GM18909 (cell line): ENCODE measurements around the gene FREM2.

Experiments
- ATAC-seq: cut with Tn5 transposase; IDR thresholded peaks from one replicate; pipeline ENCODE4 v1.9.1; 2021; ENCODE audit warnings: mild to moderate bottlenecking; ENCODE audit not compliant: unreplicated experiment, poor library complexity

Gene FREM2

DNA sequence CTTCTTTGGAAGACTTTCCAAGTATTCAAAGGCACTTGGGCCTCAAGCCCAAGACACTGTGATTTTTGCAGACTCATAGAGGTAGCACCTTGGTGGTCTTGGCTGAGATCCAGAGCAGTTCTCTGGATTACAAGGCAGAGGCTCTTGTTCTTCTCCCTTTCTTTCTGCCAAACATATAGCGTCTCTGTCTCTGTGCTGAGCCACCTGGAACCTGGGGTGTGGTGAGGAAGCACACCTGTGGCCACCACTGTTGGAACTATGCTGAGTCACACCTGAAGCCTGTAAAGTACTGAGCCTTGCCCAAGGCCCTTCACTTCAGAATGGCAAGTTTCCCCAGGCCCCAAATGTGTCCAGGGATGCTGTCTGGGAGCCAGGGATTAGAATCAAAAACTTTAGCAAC, 127.5 kb downstream of the FREM2 start:
- ATAC-seq, result no peak

DNA sequence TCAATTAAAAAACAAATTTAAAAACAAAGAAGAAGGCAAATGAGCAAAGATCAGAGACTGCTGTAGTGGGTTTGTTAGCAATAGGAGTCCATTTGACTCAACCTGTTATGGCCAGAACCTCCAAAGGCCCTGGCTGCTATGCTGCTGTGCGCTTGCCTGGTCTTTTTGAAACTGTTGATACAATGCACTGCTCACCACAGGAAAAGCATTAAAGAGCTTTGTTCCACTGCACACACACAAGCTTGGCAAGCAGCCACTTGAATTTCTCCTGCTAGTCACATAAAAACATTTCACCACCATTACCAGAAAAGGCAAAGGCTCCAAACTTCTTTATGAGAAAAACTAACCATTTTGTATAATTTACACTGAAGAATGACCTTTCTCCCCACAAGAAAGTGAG, 132.2 kb downstream of the FREM2 start:
- ATAC-seq, result no peak

DNA sequence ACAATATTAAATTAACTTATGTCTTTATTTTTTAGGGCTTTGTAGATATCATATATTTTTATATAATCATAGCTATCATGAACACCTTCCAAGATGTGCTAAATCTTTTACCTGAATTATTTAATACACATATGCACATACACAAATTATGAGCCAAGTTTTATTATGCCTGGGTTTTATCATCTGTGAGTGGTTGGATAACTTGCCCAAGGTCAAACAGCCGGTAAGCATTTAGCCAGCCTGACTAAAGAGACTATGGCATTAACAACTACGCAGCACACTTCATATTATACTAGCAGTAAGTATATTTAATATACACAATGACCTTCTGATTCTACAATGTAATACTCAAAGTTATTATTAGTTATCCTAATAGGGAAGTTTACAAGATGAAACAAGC, 132.7 kb downstream of the FREM2 start:
- no peak for ATAC-seq

DNA sequence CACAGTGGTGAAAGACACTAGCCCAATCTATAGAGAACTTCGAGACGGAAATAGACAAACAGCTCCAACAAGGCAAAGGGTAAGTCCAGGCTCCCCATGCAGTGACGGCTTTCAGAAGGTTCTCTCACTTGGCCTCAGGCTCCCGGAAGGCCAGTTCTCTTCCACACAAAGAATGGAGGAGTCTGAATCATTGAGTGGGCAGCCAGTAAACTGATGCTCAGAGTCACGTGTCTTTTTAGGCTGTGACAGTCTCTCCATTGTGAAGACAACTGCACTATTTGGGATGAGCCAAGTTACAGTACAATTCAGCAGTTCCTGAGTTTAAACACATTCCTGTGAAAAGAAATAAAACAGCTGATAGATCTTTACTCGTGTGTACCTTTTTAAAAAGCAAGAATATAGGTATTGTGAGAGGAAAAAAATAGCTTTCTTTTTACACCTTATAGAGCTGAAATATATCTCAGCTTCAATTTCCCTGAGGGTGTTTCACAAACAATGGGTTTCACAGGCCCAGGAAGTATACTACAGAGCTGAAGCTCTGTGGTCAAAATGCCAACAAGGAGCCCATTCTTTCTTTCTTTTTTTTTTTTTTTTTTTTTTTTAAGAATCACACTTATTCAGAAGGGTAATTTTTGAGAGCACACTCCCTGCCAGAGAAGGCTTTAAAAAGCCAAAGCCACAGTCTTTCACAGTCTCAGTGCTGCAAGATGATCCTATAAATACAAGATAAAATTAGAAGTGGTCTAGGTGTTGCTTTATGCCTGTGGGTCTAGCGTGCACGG, 135.1 kb downstream of the FREM2 start:
- ATAC-seq, result no peak

DNA sequence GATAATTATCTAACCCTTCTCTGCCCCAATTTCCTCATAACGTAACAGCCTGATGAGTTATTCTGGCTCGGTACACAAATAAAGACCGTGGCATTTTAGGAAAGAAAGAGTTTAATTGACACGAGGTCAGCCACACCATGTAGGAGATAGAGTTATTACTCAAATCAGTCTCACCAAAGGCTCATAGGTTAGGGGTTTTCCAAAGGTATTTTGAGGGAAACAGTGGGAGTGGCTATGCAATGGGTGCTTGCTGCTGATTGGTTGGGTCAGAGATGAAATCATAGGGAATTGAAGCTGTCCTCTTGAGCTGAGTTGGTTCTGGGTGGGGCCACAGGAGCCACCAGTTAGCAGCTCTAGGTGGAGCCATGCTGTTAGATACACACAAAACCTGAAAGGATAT, 137.5 kb downstream of the FREM2 start:
- ATAC-seq, result peak; percentile 61

DNA sequence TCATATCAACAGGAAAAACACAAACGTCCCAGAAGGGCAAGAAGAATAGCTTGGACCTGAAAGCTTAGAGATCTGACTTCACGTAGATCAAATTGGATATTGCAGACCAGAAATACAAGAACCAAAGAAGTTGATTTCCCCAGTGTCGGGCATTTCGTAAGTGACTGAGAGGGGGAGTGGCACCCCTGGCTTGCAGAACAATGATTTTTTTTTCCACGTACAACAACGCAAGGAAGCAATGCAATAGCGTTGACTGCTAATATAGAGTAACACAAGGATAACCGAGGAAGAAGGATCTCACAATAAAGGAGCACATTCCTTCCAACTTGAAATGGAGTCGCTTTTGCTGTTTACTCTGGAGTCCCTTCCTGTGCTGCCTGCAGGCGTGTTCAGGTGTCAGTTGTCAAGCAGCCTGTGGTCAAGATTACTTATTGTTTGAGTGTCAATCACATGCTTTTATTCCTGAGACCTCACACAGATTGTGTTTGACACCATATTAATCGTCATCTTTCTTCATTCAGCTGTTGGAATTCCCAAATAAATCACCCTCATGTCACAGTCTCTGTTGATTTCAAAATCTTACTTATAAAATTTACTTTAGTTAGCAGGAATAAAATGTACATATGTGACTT, 139.4 kb downstream of the FREM2 start:
- ATAC-seq, result no peak

DNA sequence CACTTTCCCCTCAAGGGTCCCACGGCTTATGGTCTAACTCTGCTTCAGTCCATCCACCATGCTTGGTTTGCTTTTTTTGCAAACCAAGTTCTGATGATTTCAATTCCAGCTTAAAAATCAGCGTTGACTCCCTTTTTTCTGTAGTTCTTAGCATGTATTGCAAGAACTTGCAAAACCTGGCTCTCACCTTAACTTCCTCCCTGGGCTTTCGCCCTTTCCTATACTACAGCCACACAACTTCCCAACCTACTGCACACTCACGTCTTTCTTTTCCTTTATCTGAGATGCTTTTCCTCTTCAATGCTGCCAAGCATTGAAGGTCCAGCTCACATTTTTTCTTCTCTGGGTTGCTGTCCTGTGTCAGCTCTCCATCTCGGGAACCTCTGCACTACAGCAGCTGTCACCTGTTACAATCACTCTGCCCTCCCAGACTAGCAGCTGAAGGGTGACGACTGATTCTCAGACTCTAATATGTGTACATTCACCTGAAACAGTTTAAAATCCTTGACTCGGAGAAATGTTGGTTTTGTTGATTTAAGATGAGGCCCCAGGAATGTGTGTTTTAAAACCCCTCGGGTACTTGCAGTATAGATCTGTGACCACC, 143.7 kb downstream of the FREM2 start:
- no peak for ATAC-seq

DNA sequence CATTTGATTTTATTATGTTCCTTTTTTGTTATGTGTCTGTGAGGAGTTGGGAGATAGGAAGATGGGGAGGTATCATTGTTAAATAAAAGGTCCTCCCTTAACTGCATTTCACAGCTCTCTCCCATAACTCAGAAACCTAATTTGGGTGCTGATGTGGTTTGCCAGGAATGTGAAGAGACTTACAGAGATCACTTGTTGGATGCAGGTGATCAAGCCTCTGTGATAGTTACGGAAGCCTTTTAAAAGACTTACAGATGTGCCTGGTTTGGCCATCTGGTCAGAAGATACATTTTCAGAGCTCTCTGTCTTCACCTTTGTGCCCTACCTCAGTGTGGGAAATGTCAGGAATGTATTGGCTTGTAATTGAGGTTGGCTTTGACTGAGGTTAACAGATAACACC, 157.7 kb downstream of the FREM2 start:
- no peak for ATAC-seq

DNA sequence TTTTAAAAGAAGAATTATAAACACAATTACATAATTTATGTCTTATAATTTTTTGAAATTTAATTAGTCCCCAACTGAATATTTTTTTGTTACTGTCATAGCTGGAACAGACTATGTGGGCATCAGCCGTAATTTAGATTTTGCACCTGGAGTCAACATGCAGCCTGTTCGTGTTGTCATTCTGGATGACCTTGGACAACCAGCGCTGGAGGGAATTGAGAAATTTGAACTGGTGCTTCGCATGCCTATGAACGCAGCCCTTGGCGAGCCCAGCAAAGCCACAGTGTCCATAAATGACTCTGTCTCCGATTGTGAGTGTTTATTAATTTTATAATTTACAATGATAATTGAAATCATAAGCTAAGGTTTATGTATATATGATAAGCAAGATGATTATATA, 161.5 kb downstream of the FREM2 start:
- no peak for ATAC-seq

DNA sequence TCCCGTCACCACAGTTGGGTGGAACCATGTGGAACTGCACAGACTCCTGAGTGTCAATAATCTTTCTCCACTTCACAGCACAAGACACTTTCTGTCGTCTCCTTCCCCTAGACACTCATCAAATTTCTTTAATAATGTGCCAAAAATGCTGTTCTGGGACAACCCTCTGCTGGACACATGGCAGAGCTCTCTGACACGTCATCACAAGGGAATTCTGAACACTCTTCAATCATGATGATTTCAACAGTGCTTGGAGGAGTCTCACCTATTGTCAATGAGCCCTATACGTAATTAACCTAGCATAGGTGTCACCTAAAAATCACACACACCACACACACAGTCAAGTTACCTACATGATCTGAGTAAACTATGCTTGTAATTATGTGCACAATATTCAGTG, 162.4 kb downstream of the FREM2 start:
- ATAC-seq, result no peak

DNA sequence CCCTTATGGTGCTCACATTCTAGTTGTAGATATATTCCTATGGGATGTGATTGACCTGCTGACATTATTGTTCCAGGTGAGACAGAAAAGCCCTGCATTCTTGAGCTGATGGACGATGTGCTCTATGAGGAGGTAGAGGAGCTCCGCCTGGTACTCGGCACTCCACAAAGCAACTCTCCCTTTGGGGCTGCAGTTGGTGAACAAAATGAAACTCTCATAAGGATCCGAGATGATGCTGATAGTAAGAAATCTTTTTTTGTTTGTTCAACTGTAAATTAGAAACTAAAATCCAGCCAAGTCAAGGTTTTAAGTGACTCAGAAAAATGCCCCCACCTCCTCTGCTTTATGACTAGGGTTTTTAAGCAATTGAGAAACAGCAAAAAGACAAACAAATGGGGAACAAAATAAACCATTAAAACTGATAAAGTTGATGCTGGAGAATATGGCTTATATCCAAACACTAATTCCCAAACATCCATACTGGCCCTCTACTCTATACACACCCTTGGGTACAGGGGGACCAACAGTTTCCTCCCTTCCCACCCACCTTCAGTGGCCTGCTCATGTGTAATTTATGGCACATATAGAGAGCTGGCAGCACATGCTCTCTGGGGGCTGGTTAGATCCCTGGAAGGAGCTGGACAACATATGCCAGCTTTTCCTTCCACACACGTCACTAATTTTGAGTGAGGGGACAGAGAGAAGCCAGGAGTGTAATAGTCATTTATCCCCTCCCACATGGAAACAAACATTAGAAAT, 164.2 kb downstream of the FREM2 start:
- ATAC-seq, result peak; percentile 60

DNA sequence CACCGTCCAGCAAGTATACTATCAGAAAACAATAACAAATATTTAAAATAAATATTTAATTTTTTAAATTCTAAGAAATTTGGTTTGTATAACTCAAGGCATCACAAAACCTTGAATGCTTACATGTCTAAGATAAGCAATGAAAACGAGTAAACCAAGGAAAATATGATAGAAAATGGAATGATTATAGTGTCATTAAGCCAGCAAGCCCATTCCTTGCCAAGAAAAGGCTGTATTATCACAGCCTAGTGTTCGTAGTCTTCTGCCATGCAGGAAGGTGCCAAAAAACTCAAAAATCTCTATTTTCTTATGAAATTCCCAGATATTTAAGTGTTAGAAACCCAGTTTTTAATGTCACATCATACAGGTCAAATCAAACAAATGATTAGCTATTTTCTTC, 167.3 kb downstream of the FREM2 start:
- ATAC-seq, result no peak

DNA sequence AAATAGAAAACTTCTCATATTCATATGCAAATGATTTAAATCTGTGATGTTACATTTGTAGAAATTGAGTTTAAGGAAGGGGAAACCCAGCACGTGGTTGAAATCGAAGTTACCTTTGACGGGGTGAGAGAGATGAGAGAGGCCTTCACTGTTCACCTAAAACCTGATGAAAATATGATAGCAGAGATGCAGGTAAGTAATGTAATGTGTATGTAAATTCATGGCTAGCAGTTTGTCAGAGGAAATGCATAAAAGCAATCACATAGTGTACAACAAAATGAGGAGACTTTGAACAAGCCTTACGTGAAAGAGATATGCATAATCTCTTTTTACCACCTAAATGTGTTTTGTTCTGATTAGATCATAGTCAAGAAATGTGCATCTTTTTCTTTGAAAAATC, 169.2 kb downstream of the FREM2 start:
- ATAC-seq, result no peak

DNA sequence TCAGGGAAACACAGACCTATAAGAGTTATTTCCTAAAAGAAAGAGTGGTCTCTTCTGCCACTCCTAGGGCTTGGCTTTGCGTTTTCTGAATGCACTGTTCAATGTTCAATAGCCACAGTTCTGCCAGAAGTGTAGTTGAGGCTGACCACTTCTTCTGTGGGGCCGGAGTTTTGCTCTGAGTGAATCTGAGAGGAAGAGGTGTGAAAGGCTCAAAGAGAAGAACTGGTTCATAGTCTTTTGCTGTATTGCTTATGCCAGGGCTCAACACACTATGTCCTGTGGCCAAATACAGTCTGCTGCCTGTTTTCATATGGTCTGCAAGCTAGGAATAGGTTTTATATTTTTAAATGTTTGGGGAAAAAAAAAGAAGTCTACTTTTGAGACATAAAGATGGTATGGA, 175.6 kb downstream of the FREM2 start:
- ATAC-seq, result no peak

DNA sequence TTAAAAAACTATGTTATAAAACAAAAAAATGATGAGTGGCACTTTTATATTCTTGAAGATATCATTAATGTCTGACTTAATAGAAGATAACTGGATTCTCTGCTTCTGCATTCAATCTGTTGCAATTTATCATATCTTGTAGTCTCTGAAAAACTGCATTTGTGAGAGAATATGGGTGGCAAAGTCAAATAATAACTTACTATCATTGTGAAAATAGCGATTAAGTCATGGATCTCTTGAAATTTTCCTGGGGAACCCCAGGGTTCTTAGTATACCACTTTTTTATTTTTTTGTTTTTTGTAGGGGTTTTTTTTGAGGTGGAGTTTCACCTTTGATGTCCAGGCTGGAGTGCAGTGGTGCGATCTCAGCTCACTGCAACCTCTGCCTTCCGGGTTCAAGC, 176.7 kb downstream of the FREM2 start:
- no peak for ATAC-seq

DNA sequence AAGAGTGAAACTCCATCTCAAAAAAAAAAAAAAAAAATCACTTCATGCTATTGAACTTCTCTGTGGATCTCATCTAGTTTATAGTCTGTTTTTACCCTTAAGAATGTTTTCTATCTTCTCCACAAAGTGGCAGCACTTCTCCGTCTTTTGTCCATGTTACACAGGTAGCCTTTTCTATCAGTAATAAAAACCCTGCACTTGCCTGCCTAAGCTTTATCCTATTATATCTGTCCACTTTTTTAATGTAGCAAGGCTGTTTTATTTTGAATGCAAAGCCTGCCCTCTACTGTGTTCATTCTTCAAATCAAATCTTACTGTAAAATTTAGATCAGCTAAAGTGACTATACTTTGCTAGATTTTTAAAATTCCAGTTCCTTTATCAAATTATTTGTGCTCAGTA, 179.8 kb downstream of the FREM2 start:
- ATAC-seq, result no peak

DNA sequence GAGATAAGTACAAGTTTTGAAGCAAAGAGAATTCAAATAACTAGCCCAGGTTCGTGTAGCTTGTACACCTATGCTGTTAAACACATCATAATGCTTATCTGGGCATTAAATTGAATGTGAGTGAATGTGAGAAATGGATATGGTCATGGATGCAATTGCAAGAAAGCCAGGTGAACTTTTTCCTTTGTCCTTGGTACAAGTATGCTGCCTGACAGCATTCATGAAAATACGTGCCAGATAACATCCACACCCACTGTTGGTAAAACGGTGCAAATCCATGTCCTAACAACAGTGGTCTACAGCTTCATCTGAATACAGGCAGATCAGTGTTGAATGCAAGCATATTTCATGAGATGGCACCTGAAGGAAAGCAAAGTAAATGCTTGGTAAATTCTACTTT, 181.5 kb downstream of the FREM2 start:
- no peak for ATAC-seq

DNA sequence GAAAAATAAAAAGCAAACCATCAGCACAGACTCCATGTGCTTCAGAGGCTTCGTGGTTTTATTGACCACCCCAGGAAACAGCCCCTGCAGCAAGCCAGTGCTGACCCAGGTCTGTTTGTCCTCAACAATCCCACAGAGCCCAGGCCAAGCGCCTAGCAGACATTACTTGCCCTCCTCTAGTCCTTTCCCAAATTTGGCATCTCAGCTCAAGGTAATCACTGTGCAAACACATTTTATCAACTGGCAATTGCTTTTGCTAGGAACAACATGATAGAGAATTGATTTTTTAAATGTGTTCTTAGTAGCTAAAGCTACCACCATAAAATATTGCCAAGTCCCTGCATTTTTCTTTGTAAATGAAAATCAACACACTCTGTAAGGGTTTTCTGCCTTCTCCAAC, 182.0 kb downstream of the FREM2 start:
- no peak for ATAC-seq

DNA sequence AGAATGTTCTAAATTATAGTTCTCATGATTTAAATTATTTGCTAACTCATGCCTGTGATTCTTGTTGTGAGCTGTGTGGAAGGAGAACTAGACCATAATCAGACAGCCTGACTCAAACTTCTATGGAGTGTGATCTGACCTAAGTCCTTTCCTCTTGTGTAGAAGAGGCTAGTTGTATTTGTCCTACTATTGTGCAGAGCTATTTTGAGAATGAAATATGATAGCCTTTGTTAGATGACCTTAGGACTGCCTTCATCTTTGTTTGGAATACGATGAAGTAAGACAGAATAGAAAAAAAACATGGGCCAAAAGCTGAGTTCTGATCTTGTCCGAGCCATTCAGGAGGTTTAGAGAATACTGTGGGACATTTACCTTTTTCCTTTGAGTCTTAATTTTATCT, 184.4 kb downstream of the FREM2 start:
- no peak for ATAC-seq

DNA sequence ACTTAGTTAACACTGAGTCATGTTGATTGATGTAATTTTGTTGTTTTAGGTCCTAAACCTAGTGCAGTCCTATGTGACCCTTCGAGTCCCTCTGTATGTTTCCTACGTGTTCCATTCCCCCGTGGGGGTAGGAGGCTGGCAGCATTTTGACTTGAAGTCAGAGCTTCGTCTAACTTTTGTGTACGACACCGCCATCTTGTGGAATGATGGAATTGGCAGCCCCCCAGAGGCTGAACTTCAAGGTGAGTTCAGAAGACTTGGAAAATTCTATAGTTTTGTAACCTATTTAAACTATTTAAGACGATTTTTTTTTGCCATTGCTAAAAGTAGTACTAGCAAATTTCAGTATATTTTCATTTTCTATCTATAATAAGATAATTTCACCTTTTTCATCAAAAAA, 185.8 kb downstream of the FREM2 start:
- ATAC-seq, result peak; percentile 68

DNA sequence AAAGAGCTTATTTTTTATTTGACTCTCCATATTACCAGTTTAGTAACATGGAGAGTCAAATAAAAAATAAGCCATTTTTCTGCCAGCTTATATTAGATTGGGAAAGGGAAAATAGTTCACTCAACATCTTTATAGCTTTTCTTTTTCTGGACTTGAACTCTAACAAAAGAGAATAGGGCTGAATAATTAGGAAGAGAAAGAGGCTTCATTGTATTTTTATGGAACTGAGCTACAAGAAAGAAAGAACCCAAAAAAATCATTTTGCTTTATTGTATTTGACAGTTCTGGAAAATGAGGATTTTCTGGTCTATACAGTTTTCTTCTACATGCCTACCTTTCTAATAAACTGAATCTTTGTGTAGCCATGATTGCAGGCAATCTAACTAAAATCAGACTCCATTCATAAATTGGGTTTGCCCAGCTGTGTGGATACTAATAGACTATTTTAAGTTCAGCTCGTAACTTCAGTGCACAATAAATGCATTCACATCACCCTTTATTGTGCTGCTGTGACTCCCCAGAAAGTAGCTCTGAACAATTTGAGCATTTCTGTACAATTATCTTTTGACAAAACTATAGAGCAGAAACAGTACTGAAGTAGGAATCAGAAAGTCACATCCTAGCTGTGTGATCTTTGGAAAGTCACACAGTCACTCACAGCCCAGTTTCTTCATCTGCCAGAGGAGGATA, 188.5 kb downstream of the FREM2 start:
- no peak for ATAC-seq
